HEK293 (cell line): ENCODE results near the gene SPOCK1.

Source experiments
- CTCF ChIA-PET: fragments of 350-600 bp; formaldehyde crosslinking; extraction: SDS; loops from one replicate; lab custom pipeline; 2021; ENCODE audit warnings: antibody characterized with exemption; lab: Yijun Ruan, JAX
- POLR2A ChIA-PET: fragments of 300-600 bp; formaldehyde crosslinking; extraction: SDS; loops from one replicate; lab custom pipeline; 2020; ENCODE audit warnings: antibody characterized with exemption, inconsistent platforms; lab: Yijun Ruan, JAX
- H3K27ac ChIP-seq: fragments of 200-500 bp; sonication (Bioruptor generic); 2 replicates; pipeline ENCODE4 v1.5.1; 2014; ENCODE audit warnings: low read depth, low read length, control low read depth, inconsistent platforms; ENCODE audit errors: extremely low read depth
- H3K36me3 ChIP-seq, 2 experiments: fragments of 200-500 bp in 1 of 2; sonication (Bioruptor generic) in 1 of 2; 1 replicate in 1 of 2; 2 replicates in 1 of 2; pipeline ENCODE4 v1.5.1; 2014 to 2017; ENCODE audit warnings: inconsistent platforms in 2 of 2, low read length in 2 of 2; ENCODE audit not compliant: control insufficient read depth in 2 of 2, insufficient read depth in 1 of 2
- H3K4me1 ChIP-seq: fragments of 200-500 bp; sonication (Bioruptor generic); 2 replicates; pipeline ENCODE4 v1.5.1; 2014; ENCODE audit warnings: mild to moderate bottlenecking, low read length, inconsistent platforms; ENCODE audit not compliant: control insufficient read depth, insufficient read depth
- H3K4me3 ChIP-seq: 2 replicates; pipeline ENCODE4 v1.5.1; 2011; ENCODE audit warnings: low read depth, mild to moderate bottlenecking, control low read depth, low read length, moderate library complexity
- H3K9me3 ChIP-seq: fragments of 200-500 bp; sonication (Bioruptor generic); 2 replicates; pipeline ENCODE4 v1.5.1; 2014; ENCODE audit warnings: low read depth, low read length, inconsistent platforms; ENCODE audit not compliant: control insufficient read depth, insufficient read depth
- GFI1B ChIP-seq: fragments of 450-650 bp; formaldehyde crosslinking; IDR thresholded peaks from 2 replicates; pipeline ENCODE4 v1.5.1; 2016; ENCODE audit warnings: missing biosample characterization, missing genetic modification characterization
- HOXC10 ChIP-seq: sonication (generic); formaldehyde crosslinking; IDR thresholded peaks from 2 replicates; pipeline ENCODE4 v1.8.1; 2023; ENCODE audit warnings: mild to moderate bottlenecking, missing genetic modification reagents
- INSM2 ChIP-seq: fragments of 450-650 bp; formaldehyde crosslinking; IDR thresholded peaks from 2 replicates; pipeline ENCODE4 v1.5.1; 2016; ENCODE audit warnings: missing biosample characterization, missing genetic modification characterization
- KLF10 ChIP-seq: fragments of 450-650 bp; IDR thresholded peaks from 2 replicates; pipeline ENCODE4 v1.5.1; 2018; ENCODE audit warnings: missing biosample characterization, mild to moderate bottlenecking, missing genetic modification characterization
- KLF17 ChIP-seq: fragments of 450-650 bp; formaldehyde crosslinking; IDR thresholded peaks from 2 replicates; pipeline ENCODE4 v1.5.1; 2016; ENCODE audit warnings: missing biosample characterization, missing genetic modification characterization
- KLF8 ChIP-seq: fragments of 450-650 bp; formaldehyde crosslinking; IDR thresholded peaks from 2 replicates; pipeline ENCODE4 v1.5.1; 2016; ENCODE audit warnings: missing biosample characterization, missing genetic modification characterization
- TRIM28 ChIP-seq: IDR thresholded peaks from 2 replicates; pipeline ENCODE4 v1.6.1; 2011; ENCODE audit warnings: low read length, control low read depth, borderline replicate concordance
- ZBTB1 ChIP-seq: fragments of 450-650 bp; formaldehyde crosslinking; IDR thresholded peaks from 2 replicates; pipeline ENCODE4 v1.5.1; 2016; ENCODE audit warnings: missing biosample characterization, missing genetic modification characterization
- ZBTB17 ChIP-seq: fragments of 450-650 bp; formaldehyde crosslinking; IDR thresholded peaks from 2 replicates; pipeline ENCODE4 v1.5.1; 2016; ENCODE audit warnings: missing biosample characterization, missing genetic modification characterization
- ZFP3 ChIP-seq: fragments of 450-650 bp; formaldehyde crosslinking; IDR thresholded peaks from 2 replicates; pipeline ENCODE4 v1.5.1; 2016; ENCODE audit warnings: low read depth, missing biosample characterization, missing genetic modification characterization
- ZNF132 ChIP-seq: fragments of 450-650 bp; formaldehyde crosslinking; IDR thresholded peaks from 2 replicates; pipeline ENCODE4 v1.5.1; 2017; ENCODE audit warnings: missing biosample characterization, missing genetic modification characterization, borderline replicate concordance
- ZNF133 ChIP-seq: fragments of 450-650 bp; formaldehyde crosslinking; IDR thresholded peaks from 2 replicates; pipeline ENCODE4 v1.5.1; 2016; ENCODE audit warnings: missing biosample characterization, missing genetic modification characterization
- ZNF138 ChIP-seq: fragments of 450-650 bp; formaldehyde crosslinking; IDR thresholded peaks from 2 replicates; pipeline ENCODE4 v1.5.1; 2016; ENCODE audit warnings: missing biosample characterization, missing genetic modification characterization, borderline replicate concordance
- ZNF169 ChIP-seq: fragments of 450-650 bp; formaldehyde crosslinking; IDR thresholded peaks from 2 replicates; pipeline ENCODE4 v1.5.1; 2016; ENCODE audit warnings: missing biosample characterization, missing genetic modification characterization
- ZNF266 ChIP-seq: fragments of 450-650 bp; formaldehyde crosslinking; IDR thresholded peaks from 2 replicates; pipeline ENCODE4 v1.5.1; 2016; ENCODE audit warnings: missing biosample characterization, missing genetic modification characterization, low read depth
- ZNF324 ChIP-seq: fragments of 450-650 bp; formaldehyde crosslinking; IDR thresholded peaks from 2 replicates; pipeline ENCODE4 v1.5.1; 2016; ENCODE audit warnings: missing biosample characterization, missing genetic modification characterization
- ZNF341 ChIP-seq: fragments of 450-650 bp; formaldehyde crosslinking; IDR thresholded peaks from 2 replicates; pipeline ENCODE4; 2016; ENCODE audit warnings: low read depth, missing biosample characterization, missing genetic modification characterization
- ZNF423 ChIP-seq: fragments of 450-650 bp; formaldehyde crosslinking; IDR thresholded peaks from 2 replicates; pipeline ENCODE4 v1.5.1; 2016; ENCODE audit warnings: missing biosample characterization, missing genetic modification characterization
- ZNF449 ChIP-seq: fragments of 450-650 bp; formaldehyde crosslinking; IDR thresholded peaks from 2 replicates; pipeline ENCODE4 v1.5.1; 2017; ENCODE audit warnings: missing biosample characterization, mild to moderate bottlenecking, missing genetic modification characterization, moderate library complexity
- ZNF513 ChIP-seq: fragments of 450-650 bp; IDR thresholded peaks from 2 replicates; pipeline ENCODE4 v1.5.1; 2018; ENCODE audit warnings: missing biosample characterization, missing genetic modification characterization
- ZNF514 ChIP-seq: fragments of 450-650 bp; formaldehyde crosslinking; IDR thresholded peaks from 2 replicates; pipeline ENCODE4 v1.5.1; 2016; ENCODE audit warnings: missing biosample characterization, missing genetic modification characterization
- ZNF558 ChIP-seq: fragments of 450-650 bp; formaldehyde crosslinking; IDR thresholded peaks from 2 replicates; pipeline ENCODE4 v1.5.1; 2016; ENCODE audit warnings: missing biosample characterization, missing genetic modification characterization
- ZNF626 ChIP-seq: fragments of 450-650 bp; sonication (Bioruptor Pico); formaldehyde crosslinking; IDR thresholded peaks from 2 replicates; pipeline ENCODE4 v1.5.1; 2018; ENCODE audit warnings: missing biosample characterization, missing genetic modification characterization, inconsistent platforms
- ZNF654 ChIP-seq: fragments of 450-650 bp; formaldehyde crosslinking; IDR thresholded peaks from 2 replicates; pipeline ENCODE4 v1.5.1; 2016; ENCODE audit warnings: low read depth, missing biosample characterization, missing genetic modification characterization
- ZXDB ChIP-seq: fragments of 450-650 bp; formaldehyde crosslinking; IDR thresholded peaks from 2 replicates; pipeline ENCODE4 v1.5.1; 2016; ENCODE audit warnings: missing biosample characterization, missing genetic modification characterization

Gene SPOCK1

GRCh38 chr5:137409736-137410135, 89.4 kb downstream of the SPOCK1 start:
- CTCF ChIA-PET = interaction anchor here (0.6 to 1.3 kb wide), 3 partner anchors 20 to 90 kb away, joined by 3 read pairs; no protein-coding TSS in a partner anchor
- POLR2A ChIA-PET = no interaction called here
- no peaks in the 10 kb centered on the region for H3K4me1 ChIP-seq
- H3K36me3 ChIP-seq = no peaks in the 10 kb centered on the region
- H3K4me3 ChIP-seq = no peak overlapping the region
- TF ChIP-seq ZFP3 (tag by site-specific recombination) (no peak), ZNF266 (tag by site-specific recombination) (no peak), ZNF138 (tag by site-specific recombination) (no peak), ZBTB17 (tag by site-specific recombination) (no peak), ZNF558 (tag by site-specific recombination) (no peak), ZNF626 (tag by site-specific recombination) (no peak), INSM2 (no peak), ZNF132 (no peak), ZNF423 (tag by site-specific recombination) (no peak), ZNF514 (tag by site-specific recombination) (no peak), ZNF169 (tag by site-specific recombination) (no peak)
- no peak overlapping the region for H3K27ac ChIP-seq
- H3K9me3 ChIP-seq = no peaks in the 10 kb centered on the region

- H3K4me3 ChIP-seq = no peak overlapping the region
- no peaks in the 10 kb centered on the region for H3K36me3 ChIP-seq
- ChIA-PET CTCF (no interaction called here), POLR2A (no interaction called here)
- TF ChIP-seq GFI1B (tag by site-specific recombination) = no peak
- TF ChIP-seq ZNF654 (tag by site-specific recombination) = no peak
- TF ChIP-seq KLF17 (tag by site-specific recombination) = no peak
- no peak for TF ChIP-seq ZNF341 (tag by site-specific recombination)
- TF ChIP-seq ZXDB (tag by site-specific recombination) = no peak
- no peak for TF ChIP-seq ZBTB1 (tag by site-specific recombination)
- no peak for TF ChIP-seq KLF10
- H3K9me3 ChIP-seq = no peaks in the 10 kb centered on the region
- H3K27ac ChIP-seq = no peak overlapping the region
- H3K4me1 ChIP-seq = no peaks in the 10 kb centered on the region
Observed at GRCh38 chr5:137407090-137407489, 92.0 kb downstream of the SPOCK1 start.

GRCh38 chr5:137405393-137405792, 93.7 kb downstream of the SPOCK1 start:
- CTCF ChIA-PET = interaction anchor here (1.0 to 1.3 kb wide), 2 partner anchors 60 to 203 kb away, joined by 3 read pairs; no protein-coding TSS in a partner anchor
- Histone ChIP-seq H3K36me3 (no peaks in the 10 kb centered on the region), H3K27ac (no peak overlapping the region), H3K9me3 (no peaks in the 10 kb centered on the region), H3K4me3 (no peak overlapping the region), H3K4me1 (no peaks in the 10 kb centered on the region)
- POLR2A ChIA-PET = no interaction called here
- TF ChIP-seq KLF8 (tag by site-specific recombination) (no peak), ZXDB (tag by site-specific recombination) (no peak), ZNF449 (no peak), ZNF138 (tag by site-specific recombination) (no peak), HOXC10 (CRISPR knock-in tag) (no peak), ZNF324 (tag by site-specific recombination) (no peak), TRIM28 (no peak), ZNF513 (no peak), ZNF133 (no peak)
